Fibroblast of upper back skin (primary cell): ENCODE measurements around the gene ZNF638.
A peak's percentile ranks its signal among the peaks of the same experiment; 100 is the strongest.
"Not testable (repeated sequence)": the region's sequence is repeated elsewhere in the genome, so short reads cannot be mapped to it uniquely, and the experiment has no call there.

Experiments
- DNase-seq: peaks from one replicate; pipeline ENCODE4 v3.0.0-alpha.2; 2013

The ZNF638 gene, protein sequence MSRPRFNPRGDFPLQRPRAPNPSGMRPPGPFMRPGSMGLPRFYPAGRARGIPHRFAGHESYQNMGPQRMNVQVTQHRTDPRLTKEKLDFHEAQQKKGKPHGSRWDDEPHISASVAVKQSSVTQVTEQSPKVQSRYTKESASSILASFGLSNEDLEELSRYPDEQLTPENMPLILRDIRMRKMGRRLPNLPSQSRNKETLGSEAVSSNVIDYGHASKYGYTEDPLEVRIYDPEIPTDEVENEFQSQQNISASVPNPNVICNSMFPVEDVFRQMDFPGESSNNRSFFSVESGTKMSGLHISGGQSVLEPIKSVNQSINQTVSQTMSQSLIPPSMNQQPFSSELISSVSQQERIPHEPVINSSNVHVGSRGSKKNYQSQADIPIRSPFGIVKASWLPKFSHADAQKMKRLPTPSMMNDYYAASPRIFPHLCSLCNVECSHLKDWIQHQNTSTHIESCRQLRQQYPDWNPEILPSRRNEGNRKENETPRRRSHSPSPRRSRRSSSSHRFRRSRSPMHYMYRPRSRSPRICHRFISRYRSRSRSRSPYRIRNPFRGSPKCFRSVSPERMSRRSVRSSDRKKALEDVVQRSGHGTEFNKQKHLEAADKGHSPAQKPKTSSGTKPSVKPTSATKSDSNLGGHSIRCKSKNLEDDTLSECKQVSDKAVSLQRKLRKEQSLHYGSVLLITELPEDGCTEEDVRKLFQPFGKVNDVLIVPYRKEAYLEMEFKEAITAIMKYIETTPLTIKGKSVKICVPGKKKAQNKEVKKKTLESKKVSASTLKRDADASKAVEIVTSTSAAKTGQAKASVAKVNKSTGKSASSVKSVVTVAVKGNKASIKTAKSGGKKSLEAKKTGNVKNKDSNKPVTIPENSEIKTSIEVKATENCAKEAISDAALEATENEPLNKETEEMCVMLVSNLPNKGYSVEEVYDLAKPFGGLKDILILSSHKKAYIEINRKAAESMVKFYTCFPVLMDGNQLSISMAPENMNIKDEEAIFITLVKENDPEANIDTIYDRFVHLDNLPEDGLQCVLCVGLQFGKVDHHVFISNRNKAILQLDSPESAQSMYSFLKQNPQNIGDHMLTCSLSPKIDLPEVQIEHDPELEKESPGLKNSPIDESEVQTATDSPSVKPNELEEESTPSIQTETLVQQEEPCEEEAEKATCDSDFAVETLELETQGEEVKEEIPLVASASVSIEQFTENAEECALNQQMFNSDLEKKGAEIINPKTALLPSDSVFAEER (N-terminal part only)

DNA sequence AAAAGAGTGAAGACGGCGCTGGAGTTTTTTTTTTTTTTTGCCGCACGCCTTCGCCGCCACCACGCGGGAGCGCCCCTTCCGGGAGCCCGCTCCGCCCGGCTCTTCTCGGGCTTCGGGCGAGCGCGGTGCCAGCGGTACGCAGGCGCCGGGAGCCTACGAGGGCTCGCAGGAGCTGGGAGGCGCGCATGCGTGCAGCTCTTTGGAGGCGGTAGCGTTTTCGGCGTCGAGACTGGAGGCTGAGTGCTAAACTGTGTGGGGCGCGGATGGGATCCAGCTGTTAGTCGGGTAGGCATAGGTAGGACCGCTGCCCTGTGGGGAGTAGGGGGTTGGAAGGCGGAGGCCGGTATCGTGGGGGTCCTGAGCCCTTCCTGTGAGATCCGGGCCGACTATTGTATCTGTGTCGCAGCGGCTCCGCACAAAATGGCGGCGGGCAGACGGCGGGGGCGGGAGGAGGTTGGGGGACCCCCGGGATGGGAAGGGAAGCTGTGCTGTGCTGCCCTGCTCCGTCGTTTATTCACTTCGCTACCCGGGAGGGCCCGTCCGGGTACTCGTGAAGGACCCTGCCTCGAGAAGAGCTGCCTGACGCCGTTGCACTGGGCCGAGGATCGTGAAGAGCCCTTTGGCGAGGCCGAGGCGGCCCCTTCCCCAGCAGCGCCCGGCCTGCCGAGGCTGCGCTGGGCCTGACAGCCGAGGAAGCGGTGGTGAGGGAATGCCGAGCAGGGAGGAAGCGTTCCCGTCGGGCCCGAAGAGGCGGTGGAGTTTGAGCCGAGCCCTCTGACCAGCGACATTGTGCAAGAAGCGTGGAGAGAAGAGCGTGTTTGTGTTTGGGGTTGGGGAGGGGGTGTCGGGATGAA, at the start of gene ZNF638:
ZNF638 (plus strand) TSS at position 202 of the 854 bp plus-strand sequence. CDS start 17,173 bp downstream, outside the sequence.
- peak; percentile 92 for DNase-seq

DNA sequence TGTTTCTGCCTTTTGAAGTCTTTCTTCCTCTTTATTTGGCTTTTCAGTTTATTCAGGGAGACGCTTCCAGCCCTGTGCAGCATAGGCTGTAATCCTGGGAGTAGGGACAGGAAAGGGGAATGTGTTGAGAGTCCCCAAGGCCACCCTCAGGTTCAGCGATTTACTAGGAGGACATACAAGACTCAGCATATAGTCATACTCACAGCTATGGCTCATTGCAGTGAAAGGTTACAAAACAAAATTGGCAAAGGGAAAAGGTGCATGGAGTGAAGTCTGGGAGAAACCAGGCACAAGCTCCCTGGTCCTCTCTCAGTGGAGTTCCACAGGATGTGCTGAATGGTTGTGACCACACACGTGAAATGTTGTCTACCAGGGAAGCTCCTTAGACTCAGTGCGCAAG, 49.6 kb upstream of the ZNF638 start:
- DNase-seq = no peak

DNA sequence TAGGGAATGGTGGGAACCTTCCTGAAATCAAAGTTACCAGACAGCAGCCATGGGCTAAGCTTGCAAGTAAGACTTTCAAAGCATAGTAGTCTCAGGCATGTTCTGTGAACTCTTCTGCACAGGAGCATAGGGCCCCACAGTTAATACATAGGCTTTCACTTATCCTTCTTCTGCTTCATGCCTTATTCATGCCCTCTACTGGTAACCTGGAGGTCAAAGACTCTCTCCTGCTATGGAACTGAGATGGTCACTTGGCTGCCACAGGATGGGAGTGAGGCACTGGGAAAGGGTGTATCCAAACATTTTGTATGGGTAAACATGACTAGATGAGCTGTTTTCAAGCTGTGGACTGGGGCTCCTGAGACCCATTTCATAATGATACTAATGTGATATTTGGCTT, 49.1 kb upstream of the ZNF638 start:
- DNase-seq = no peak

DNA sequence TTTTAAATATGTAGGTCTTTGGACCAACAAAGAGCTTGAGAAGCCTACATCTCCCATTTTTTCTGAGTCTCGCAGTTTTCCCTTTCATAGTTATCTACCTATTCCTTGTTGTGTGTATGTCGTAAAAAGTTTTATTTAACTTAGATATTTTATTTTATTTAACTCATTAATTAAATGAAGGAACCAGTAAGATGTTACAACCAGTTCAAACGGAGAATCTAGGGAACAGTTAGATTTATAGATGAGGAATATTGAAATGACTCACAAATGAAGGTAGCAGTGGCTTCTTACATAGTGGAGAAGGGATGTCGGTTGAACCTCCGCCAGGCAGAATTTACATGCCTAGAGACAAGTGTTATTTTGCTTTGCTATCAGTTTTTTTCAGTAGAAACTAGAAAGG, 48.5 kb upstream of the ZNF638 start:
- no peak for DNase-seq

DNA sequence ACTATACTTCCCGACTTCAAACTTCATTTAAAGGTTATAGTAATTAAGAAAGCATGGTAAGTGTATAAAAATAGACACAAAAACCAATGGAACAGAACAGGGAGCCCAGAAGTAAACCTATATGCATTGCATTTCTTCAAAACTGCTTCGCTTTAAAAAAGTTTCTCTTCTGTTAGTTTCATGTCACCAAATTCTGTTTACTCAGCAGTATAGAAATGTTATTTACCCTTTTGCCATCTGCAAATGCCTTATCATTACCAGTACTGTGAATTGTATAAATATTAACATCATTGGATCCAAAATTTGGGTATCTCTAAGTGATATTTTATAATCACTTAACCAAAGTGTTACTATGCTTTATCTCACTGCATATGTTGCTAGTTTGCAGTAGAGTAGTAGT, 45.9 kb upstream of the ZNF638 start:
- DNase-seq = no peak

DNA sequence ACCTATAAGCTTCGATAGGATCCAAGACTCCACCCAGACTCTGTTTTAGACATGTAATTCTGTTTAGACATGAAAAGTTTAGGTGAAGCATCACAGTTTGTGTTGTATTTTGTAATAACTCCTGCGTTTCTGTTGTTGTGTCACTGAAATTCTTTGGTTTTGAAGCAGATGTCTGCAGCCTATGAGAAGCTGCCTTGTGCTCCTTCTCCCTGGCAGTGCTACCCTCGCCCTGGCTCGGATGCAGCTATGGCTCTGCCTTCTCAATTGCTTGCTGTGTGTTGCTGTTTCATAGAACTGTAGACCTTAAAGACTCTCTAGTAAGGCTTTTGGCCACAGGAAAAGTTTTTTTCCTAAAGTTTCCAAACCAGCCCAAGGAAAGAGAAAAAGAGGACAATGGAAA, 40.2 kb upstream of the ZNF638 start:
- DNase-seq = no peak

DNA sequence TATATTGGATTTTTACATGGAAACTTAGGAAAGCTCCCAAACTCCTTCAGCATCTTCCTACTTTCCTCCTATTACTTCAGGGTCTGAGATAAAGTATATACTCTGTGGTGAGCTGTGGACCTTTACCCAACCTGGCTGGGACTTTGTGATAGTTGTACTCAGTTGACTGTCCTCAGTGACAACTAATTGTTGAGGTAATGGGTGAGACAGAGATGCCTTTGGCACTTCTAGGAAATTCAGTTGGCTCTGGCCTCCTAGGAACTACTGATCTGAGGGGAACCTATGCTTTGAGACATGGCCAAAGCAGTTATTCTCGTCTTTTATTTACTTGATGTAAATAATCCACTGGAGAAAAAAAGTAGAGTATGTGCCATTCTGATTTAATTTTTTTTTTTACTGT, 39.4 kb upstream of the ZNF638 start:
- DNase-seq = no peak

DNA sequence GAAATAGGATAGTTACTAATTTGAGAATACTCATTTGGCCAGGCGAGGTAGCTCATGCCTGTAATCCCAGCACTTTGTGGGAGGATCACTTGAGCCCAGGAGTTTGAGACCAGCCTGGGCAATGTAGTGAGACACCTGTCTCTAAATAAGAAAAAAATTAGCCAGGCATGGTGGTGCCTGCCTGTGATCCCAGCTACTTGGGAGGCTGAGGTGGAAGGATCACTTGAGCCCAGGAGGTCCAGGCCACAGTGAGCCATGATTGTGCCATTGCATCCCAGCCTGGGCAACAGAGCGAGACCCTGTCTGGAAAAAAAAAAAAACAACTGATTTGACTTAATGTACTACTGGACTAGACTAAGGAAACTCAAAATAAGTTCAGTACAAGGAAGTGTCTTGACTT, 32.7 kb upstream of the ZNF638 start:
- no peak for DNase-seq

DNA sequence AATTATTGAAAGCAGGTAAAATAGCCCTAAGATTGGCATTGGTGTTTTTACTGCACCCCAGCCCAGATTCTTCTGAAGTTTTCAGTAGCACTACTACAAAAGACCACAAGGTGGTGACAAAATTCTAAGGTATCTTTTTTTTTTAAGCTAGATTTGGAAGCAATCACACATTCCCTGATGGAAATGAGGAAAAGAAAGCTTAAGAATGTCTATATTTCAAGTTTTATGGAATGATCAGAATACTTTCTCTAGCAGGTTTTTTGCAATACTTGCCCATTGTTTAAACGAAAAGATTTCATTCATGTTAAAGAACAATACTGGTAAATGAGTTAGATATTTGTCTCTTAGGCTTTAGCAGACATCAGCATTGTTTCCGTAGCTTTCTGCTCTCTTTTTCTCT, 32.1 kb upstream of the ZNF638 start:
- peak; percentile 42 for DNase-seq

DNA sequence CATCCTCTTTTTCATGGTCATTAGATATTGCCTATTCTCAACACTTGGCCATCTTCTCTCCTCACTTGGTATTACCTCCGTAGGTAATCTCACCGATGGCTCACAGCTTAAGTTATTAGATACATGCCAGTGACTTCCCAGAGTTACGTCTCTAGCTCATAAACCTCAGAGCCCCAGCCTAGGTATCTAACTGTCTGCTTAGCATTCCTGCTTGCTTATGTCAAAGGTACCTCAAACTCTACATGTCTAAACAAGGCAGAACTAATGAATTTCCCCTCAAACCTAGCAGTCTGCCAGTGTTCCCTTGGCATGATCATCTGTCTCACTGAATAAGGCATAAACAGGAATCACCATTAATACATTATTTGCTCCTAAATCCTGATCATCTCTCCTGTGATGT, 27.7 kb upstream of the ZNF638 start:
- DNase-seq = no peak

DNA sequence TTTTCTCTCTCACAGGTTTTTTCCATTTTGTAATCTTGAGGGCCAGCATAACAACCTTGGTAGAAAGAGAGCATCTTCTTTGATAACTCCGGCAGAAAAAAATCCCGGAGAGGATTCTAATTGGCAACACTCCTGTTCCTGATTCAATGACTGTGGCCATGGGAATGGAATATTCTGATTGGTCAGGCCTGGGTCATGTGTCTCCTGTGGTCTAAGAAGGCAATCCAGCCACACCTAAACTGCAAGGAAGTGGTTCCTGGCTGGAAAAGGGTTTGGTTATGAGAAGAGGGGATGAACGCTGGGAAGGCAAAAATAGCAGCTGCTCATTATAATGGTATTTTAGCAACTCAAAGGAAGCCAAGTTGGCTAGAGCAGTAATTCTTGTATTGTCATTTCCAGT, 24.8 kb upstream of the ZNF638 start:
- DNase-seq = peak; percentile 78

DNA sequence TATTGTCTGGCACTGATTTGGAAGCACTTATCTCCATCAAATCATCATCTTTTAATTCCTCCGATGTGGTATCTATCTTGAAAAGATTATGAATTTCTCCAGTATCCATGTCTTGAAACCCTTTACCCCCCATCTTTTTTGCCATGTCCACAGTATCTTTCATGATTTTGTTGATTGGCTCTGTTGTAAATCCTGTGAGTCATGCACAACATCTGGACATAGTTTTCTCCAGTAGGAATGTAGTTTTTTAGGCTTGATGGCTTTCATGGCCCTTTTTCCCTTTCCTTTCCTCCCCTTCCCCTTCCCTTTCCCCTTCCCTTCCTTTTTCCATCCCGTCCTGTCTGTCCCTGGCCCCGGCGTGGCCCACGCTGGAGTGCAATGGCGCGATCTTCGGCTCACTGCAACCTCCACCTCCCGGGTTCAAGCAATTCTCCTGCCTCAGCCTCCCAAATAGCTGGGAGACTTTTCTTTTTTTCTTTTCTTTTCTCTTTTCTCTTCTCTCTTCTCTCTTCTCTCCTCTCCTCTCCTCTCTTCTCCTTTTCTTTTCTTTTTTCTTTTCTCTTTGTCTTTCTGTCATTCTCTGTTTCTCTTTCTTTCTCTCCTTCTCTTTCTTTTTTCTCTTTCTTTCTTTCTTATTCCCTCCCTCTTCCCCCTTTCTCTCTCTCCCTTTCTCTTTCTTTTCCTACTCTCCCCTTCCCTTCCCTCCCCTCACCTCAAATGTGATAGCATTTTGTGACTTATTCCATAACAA, 18.4 kb upstream of the ZNF638 start:
- DNase-seq = peak; percentile 26

DNA sequence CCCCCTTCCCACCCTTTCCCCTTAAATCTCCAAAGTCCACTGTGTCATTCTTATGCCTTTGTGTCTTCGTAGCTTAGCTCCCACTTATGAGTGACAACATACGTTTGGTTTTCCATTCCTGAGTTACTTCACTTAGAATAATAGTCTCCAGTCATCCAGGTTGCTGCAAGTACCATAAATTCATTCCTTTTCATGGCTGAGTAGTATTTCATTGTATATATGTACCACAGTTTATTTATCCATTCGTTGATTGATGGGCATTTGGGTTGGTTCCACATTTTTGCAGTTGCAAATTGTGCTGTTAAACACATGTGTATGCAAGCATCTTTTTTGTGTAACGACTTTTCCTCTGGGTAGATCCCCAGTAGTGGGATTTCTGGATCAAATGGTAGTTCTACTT, 14.5 kb upstream of the ZNF638 start:
- DNase-seq = no peak

DNA sequence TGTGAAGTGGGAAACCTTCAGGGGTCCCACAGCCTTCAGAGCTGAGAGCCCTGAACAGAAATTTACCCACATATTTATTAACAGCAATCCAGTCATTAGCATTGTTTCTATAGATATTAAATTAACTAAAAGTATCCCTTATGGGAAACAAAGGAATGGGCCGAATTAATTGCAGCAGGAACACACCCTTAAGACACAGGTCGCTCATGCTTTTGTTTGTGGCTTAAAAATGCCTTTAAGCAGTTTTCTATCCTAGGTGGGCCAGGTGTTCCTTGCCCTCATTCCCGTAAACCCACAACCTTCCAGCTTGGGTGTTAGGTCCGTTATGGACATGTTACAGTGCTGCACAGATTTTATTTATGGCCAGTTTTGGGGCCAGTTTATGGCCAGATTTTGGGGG, 13.7 kb upstream of the ZNF638 start:
- DNase-seq = not testable (repeated sequence)

DNA sequence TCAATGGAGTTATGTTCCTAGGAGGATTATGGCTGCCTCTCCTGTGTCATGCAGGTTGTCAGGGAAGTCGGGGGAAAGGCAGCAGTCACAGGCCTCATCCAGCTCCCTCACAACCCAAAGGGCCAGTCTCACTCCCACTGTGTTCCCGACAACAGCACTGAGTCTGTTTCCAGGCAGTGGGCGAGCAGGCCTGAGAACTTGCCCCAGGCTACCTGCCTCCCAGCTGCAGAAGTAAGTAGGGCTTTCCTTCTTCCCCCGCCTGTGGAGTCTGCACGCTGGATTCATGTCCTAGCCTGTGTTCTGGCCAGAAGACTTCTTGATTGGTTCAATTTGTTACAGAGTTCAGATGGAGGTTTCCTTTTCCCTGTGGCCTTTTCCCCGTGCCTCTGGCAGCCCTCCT, 8.2 kb upstream of the ZNF638 start:
- DNase-seq = no peak

DNA sequence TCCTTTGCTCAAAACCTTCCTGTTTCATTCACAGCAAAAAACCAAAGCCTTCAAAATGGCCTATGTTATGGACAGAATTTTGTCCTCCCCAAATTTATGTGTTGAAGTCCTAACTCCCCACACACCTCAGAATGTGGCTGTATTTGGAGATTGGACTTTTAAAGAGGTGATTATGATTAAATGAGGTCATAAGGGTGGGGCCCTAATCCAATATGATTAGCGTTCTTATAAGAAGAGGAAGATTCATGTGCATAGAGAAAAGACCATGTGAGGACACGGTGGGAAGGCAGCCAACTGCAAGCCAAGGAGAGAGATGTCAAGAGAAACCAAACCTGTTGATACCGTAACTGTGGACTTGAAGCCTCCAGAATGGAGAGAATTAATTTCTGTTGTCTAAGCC, 4.6 kb upstream of the ZNF638 start:
- DNase-seq = no peak

DNA sequence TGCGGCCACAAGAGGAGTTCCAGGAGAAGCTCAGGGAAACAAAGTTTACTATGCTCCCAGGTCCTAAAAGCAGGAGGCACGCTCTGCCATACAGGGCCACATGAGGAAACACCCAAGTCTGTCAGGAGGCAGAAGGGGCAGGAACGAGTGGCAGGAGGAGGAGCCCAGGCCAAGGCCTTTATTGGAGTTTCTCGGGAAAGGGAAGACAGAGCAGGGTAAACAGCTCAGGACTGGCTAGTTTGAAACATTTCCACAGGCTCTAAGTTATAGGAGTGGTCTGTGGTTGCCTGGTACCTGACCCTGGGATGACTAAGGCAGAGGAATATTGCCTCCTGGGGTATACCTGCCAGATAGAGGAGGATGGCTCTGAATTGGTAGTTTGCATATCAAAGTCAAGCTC, 3.7 kb upstream of the ZNF638 start:
- no peak for DNase-seq

DNA sequence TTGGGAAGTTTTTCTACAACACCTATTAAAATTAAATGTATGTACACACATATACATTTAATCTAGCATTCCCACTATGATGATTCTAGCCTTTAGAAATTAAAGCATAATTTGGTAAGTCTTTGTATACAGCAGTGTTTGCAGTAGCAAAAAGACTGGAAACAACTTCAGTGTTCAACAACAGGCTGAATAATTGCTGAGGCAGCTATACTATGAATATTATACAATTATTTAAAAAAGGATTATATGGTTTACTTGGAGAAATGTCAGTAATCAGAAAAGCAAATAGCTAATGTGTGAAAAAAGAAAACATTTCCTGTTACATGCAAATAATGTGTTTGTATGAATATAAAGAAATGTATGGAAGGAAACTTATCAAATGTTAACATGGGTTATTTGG, 1.4 kb upstream of the ZNF638 start:
- no peak for DNase-seq

DNA sequence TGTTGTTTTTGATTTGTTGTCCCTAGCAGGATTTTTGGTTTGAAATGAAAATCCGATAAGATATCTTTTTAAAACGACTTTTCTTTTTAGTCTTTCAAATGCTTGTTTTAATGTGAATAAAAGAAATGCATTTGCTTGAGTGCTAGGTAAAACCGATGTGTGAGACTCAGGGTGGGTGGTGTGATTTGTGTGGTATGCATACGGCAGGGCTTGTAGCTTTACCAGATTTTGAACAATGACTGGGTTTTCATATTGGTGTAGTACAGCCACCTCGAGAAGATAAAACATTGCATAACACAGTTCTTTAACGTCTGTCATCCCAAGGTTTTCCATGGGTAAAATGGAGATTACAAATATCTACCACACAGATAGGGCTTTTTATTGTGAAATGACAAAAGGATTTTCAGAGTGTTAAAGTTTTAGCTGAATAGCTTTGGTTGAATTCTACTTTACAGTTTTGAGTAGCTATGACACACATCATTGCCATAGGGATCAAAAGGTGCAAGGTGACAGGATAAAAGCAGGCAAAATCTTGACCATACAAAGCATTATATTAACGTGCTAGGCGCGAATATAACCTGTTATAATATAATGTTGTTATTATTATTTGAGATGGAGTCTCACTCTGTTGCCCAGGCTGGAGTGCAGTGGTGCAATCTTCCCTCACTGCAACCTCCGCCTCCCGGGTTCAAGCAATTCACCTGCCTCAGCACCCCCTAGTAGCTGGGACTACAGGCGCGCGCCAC, 824 bp upstream of the ZNF638 start:
- DNase-seq = no peak

DNA sequence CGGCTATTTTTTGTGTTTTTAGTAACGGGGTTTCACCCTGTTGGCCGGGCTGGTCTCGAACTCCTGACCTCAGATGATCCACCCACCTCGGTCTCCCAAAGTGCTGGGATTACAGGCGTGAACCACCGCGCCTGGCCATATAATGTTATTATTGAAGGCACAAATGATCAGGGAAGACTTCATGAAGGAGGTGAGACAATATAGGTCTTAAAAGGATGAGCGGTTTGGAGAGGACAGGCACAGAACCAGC, 326 bp upstream of the ZNF638 start:
- not testable (repeated sequence) for DNase-seq

DNA sequence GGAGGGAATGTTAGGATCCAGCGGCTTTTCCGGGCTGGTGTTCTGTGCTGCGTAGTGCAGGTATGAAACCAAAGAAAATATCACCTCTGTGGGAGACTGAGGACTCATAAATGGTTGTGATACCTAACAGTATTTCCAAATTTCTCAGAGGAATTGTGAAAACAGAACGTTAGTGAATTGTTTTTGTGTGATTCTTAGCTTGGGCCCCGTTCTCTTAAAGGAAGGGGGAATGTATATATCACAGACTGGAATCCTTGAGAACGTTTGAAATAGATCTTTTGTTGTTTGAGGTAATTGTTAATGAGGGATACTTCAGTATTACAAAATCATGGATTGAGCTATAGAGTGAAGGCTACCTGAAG, 834 bp downstream of the ZNF638 start:
- DNase-seq = no peak
